ENCODE data around the gene PAK2.

Gene PAK2

GRCh38 chr3:196754091-196754981 is 14.7 kb downstream of the PAK2 start:
- DNase-seq (ENCODE audit: low read depth in 2 of 2): peak; percentile 24 to 59
- H3K4me3 ChIP-seq (replicated peaks in 1 of 2; ENCODE audit: low read depth in 2 of 2, low read length in 2 of 2): no peak overlapping the region
- TF ChIP-seq CTCF (IDR thresholded peaks at IDR 0.05; ENCODE audit: low read depth, low read length): no peak

DNA sequence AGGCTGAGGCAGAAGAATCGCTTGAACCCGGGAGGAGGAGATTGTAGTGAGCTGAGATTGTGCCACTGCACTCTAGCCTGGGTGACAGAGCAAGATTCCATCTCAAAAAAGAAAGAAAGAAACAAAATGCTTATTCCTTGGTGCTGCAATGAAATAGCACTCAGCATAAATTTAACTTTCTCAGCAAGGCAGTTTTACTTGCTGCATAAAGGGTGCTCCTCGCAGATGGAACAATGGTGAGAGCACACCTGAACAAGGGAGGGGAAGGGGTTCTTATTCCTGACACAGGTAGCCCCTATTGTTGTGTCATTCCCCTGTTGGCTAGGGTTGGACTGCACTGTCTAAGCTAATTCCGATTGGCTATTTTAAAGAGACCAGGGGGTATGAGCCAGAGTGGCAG is 17.1 kb downstream of the PAK2 start:
- TF ChIP-seq CTCF (IDR thresholded peaks at IDR 0.05; ENCODE audit: low read depth, low read length): no peak
- H3K4me3 ChIP-seq (replicated peaks in 1 of 2; ENCODE audit: low read depth in 2 of 2, low read length in 2 of 2): no peak overlapping the region
- no peak for DNase-seq (ENCODE audit: low read depth in 2 of 2)

- H3K4me3 ChIP-seq (replicated peaks in 1 of 2; ENCODE audit: low read depth in 2 of 2, low read length in 2 of 2): no peak overlapping the region
- peak; percentile 56 to 87 for DNase-seq (ENCODE audit: low read depth in 2 of 2)
- no peak for TF ChIP-seq CTCF (IDR thresholded peaks at IDR 0.05; ENCODE audit: low read depth, low read length)
Measured at GRCh38 chr3:196757876-196758739, 18.5 kb downstream of the PAK2 start.

- no peak overlapping the region for H3K4me3 ChIP-seq (replicated peaks in 1 of 2; ENCODE audit: low read depth in 2 of 2, low read length in 2 of 2)
- no peak for DNase-seq (ENCODE audit: low read depth in 2 of 2)
- TF ChIP-seq CTCF (IDR thresholded peaks at IDR 0.05; ENCODE audit: low read depth, low read length): no peak
Measured at GRCh38 chr3:196763179-196763578, 23.5 kb downstream of the PAK2 start.

DNA sequence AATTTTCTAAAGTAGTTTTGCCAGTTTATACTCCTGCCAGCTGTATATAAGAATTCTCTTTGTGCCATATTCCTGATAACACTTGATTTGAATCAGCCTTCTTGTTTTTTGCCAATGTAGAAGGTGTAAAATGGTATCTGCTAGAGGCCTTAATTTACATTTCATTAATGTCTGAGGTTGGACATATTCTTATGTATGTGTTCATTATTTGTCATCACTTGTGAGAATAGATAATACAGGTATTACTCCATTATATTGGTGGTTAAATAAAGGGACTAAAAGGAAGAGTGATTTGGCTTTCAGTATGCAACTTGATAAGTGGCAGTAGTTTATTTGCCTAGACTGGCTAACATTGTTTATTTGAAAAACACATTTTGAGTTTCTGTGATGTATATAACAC is 25.8 kb downstream of the PAK2 start:
- TF ChIP-seq CTCF (IDR thresholded peaks at IDR 0.05; ENCODE audit: low read depth, low read length): no peak
- no peak for DNase-seq (ENCODE audit: low read depth in 2 of 2)
- H3K4me3 ChIP-seq (replicated peaks in 1 of 2; ENCODE audit: low read depth in 2 of 2, low read length in 2 of 2): no peak overlapping the region

DNA sequence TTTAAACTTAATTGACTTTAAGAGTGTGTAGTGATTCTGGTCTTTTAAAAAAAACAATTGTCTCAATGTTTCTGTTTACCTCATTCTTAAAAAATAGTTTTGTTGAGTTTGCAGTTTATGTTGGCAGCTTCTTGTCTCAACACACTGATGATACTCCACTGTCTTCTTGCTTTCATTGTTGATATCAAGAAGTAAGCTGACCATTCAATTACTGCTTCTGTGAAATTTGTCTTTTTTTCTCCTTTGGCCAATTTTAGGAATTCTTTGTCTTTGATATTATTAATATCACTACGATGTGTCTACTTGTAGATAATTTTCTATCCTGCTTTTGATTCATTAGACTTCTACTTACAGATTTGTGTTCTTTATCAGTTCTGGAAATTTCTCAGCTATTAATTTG is 31.4 kb downstream of the PAK2 start:
- H3K4me3 ChIP-seq (replicated peaks in 1 of 2; ENCODE audit: low read depth in 2 of 2, low read length in 2 of 2): no peak overlapping the region
- DNase-seq (ENCODE audit: low read depth in 2 of 2): no peak
- no peak for TF ChIP-seq CTCF (IDR thresholded peaks at IDR 0.05; ENCODE audit: low read depth, low read length)
